Stomach (tissue), 4 donors: ENCODE data around the gene MLLT6.

Experiments used
- POLR2A ChIP-seq, 4 donors: fragments of 450-650 bp; IDR thresholded peaks; one replicate each; pipeline ENCODE4 v1.6.1; 2016; ENCODE audit warnings: antibody characterized with exemption in 4 of 4, control low read depth in 2 of 4, mild to moderate bottlenecking in 1 of 4, moderate library complexity in 1 of 4
- POLR2AphosphoS5 ChIP-seq, 3 donors: sonication (generic); formaldehyde crosslinking; IDR thresholded peaks; one replicate each; pipeline ENCODE4 v1.6.1; 2016; ENCODE audit warnings: antibody characterized with exemption in 3 of 3
- TF ChIP-seq, protein P1 (sequence below), 7 experiments: fragments of 450-650 bp in 4 of 7; fragments of 200-600 bp in 3 of 7; sonication (generic) in 3 of 7; IDR thresholded peaks; one replicate each; pipeline ENCODE4 v1.5.1; 2016 to 2019; ENCODE audit warnings: antibody characterized with exemption in 7 of 7, control low read depth in 2 of 7, mild to moderate bottlenecking in 1 of 7

DNA sequence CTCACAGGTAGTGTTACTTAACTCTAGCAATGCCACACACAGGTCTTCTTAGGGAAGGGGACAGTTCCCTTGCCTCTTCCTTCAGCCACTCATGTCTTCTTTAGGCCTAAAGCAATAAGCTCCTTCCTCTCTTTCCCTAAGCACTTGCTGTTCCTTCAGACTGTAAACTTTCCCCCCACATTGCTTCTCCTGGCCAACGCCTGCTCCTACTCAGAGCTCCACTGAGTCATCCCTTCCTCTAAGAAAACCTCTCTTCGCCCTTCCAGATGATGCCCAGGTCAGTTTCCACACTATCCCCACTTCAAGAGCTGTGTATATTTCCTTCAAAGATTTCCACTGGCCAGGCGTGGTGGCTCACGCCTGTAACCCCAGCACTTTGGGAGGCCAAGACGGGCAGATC lies 17.8 kb upstream of the MLLT6 start:
- TF ChIP-seq POLR2AphosphoS5 (IDR thresholded peaks at IDR 0.05) (no peak), POLR2A (IDR thresholded peaks at IDR 0.05) (no peak)
- TF ChIP-seq, protein P1, sequence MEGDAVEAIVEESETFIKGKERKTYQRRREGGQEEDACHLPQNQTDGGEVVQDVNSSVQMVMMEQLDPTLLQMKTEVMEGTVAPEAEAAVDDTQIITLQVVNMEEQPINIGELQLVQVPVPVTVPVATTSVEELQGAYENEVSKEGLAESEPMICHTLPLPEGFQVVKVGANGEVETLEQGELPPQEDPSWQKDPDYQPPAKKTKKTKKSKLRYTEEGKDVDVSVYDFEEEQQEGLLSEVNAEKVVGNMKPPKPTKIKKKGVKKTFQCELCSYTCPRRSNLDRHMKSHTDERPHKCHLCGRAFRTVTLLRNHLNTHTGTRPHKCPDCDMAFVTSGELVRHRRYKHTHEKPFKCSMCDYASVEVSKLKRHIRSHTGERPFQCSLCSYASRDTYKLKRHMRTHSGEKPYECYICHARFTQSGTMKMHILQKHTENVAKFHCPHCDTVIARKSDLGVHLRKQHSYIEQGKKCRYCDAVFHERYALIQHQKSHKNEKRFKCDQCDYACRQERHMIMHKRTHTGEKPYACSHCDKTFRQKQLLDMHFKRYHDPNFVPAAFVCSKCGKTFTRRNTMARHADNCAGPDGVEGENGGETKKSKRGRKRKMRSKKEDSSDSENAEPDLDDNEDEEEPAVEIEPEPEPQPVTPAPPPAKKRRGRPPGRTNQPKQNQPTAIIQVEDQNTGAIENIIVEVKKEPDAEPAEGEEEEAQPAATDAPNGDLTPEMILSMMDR (IDR thresholded peaks at IDR 0.05): no peak
